Placental epithelial cell (primary cell): ENCODE results near the gene CHRNE. TPM values are rescaled to one million over a fixed set of nuclear protein-coding genes. Genes with fewer than 3 reads are reported as not detected.

ENCODE experiments used
- total RNA-seq: library from RNA; depleted of rRNA; stranded (reverse); fragments of >200 nt; gene quantifications from 2 replicates; pipeline ENCODE4 v1.2.3, GENCODE V29; 2012

The CHRNE gene
- 0.87 and 1.6 TPM in 2 replicates for total RNA-seq

GRCh38 chr17:4903051-4903818 lies at the start of gene CHRNE:
CHRNE (minus strand) TSS chr17:4903098; CDS start chr17:4903063, 35 bp downstream.

DNA sequence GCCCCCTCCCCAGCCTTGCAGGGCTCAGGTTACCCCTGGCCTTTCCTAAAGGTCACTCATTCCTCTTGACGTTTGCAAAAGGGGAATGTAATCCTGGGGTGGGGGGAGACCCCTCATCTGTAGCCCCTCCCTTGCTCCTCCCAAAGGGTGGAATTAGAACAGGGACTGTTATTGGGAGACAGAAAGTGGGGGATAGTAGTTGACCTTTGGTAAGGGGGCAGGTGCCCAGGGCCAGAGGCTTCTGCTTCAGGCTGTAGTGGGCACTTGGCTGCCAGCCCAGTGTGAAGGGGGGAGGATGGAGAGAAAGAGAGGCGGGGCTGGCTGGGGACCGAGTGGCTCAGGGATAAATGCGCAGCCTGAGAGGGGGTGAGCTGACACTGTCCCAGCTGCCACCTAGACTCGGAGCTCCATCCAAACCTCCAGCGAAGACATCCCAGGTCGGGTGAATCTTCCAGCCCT lies 47.9 kb upstream of the CHRNE start, which contains the start of gene ENO3:
TSS of gene ENO3 (plus strand) at position 374 of the 459 bp plus-strand sequence. CDS start 711 bp downstream, outside the sequence.

GRCh38 chr17:4948166-4948930 lies 45.5 kb upstream of the CHRNE start, which contains the start of gene PFN1:
PFN1 (minus strand) TSS chr17:4948530; CDS start chr17:4948394, 136 bp downstream.

GRCh38 chr17:4939796-4940554 lies 37.1 kb upstream of the CHRNE start, which contains the start of the genes RNF167 and SLC25A11:
RNF167 (plus strand) TSS chr17:4940268; CDS start chr17:4940910, 642 bp downstream.
SLC25A11 (minus strand) TSS chr17:4940046; CDS start chr17:4939910, 136 bp downstream.

DNA sequence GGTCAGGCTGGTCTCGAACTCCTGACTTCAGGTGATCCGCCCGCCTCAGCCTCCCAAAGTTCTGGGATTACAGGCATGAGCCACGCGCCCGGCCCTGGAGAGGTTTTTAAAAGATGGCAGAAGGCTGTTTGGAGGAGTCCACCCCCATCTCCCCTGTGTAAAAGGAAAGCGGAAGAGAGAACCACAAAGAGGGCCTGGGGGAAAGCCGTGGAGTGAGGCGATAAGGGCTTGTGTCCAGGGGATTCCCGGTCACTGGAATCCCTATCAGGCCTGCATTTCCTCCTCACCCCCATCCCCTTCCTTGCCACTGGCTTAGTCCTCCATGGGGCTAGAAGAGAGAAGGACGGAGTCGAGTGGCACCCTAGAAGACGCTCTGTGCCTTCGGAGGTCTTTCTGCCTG lies 29.1 kb upstream of the CHRNE start, which contains the start of gene GP1BA:
TSS of gene GP1BA (plus strand) at position 315 of the 400 bp plus-strand sequence. CDS start 328 bp downstream, outside the sequence.

DNA sequence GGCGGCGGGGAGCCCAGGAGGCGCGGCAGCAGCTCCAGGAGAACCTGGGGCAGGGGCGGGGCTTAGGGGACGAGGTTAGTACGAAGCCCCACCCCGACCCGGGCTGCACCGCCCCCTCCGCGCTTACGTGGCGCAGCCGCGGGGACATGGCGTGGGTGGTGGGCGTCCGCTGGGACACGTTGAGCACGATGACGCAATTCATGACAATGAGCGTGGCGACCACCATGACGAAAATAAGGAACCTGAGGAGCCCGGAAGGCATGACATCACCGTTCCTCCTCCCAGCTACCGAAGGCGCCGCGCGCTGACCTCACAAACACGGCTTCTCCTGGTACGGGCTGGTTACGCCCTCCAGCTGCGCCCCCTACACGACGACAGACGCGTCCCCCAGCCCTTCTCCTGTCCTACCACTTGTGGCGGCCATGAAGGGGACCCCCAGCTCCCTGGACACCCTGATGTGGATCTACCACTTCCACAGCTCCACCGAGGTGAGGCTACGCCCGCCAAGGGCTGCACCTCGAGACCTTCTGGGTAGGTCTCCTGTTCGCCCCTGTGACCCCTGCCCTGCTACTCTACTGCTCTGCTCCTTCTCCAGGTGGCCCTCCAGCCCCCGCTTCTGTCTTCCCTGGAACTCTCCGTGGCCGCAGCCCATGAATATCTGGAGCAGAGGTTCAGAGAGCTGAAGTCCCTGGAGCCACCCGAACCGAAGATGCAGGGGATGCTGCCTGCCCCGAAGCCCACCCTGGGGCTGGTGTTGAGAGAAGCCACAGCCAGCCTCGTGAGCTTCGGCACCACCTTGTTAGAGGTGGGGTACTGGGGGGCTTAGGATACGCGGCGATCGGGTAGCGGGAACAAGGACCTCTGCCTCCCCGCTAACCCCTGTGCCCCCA lies 3.3 kb downstream of the CHRNE start, which contains the start of gene C17orf107:
TSS of gene C17orf107 (plus strand) at position 196 of the 890 bp plus-strand sequence. CDS start at position 423, 227 bp downstream.

Other genes starting within 250 kb of the CHRNE start
- gene PELP1, start 199.0 kb downstream of the CHRNE start, total RNA-seq: 19.2 and 46.0 TPM in 2 replicates
- 3.9 and 6.5 TPM in 2 replicates for gene ARRB2, start 192.5 kb downstream of the CHRNE start, total RNA-seq
- 15.5 and 19.2 TPM in 2 replicates for gene MED11, start 171.7 kb downstream of the CHRNE start, total RNA-seq
- under 0.01 TPM in 1 of 2 replicates, not detected in the other for gene ZMYND15, start 163.3 kb downstream of the CHRNE start, total RNA-seq
- 0.79 and 5.6 TPM in 2 replicates for gene CXCL16, start 163.2 kb downstream of the CHRNE start, total RNA-seq
- not detected in 2 replicates for gene TM4SF5, start 131.2 kb downstream of the CHRNE start, total RNA-seq
- 0.33 TPM in 1 of 2 replicates, not detected in the other for gene VMO1, start 116.7 kb downstream of the CHRNE start, total RNA-seq
- gene GLTPD2, start 114.1 kb downstream of the CHRNE start, total RNA-seq: 0.79 TPM in 1 of 2 replicates, not detected in the other
- 78.5 and 282 TPM in 2 replicates for gene PSMB6, start 106.9 kb downstream of the CHRNE start, total RNA-seq
- gene PLD2, start 95.9 kb downstream of the CHRNE start, total RNA-seq: 54.9 and 100 TPM in 2 replicates
- gene MINK1, start 69.8 kb downstream of the CHRNE start, total RNA-seq: 69.8 and 90.7 TPM in 2 replicates
- 32.5 and 48.7 TPM in 2 replicates for gene C17orf107, start 3.6 kb downstream of the CHRNE start, total RNA-seq
- gene GP1BA, start 29.2 kb upstream of the CHRNE start, total RNA-seq: not detected in 2 replicates
- gene SLC25A11, start 36.9 kb upstream of the CHRNE start, total RNA-seq: 49.5 and 65.2 TPM in 2 replicates
- 38.5 and 60.9 TPM in 2 replicates for gene RNF167, start 37.2 kb upstream of the CHRNE start, total RNA-seq
- gene PFN1, start 45.4 kb upstream of the CHRNE start, total RNA-seq: 275 and 588 TPM in 2 replicates
- 3.7 and 8.2 TPM in 2 replicates for gene ENO3, start 48.0 kb upstream of the CHRNE start, total RNA-seq
- 34.9 and 68.7 TPM in 2 replicates for gene SPAG7, start 64.7 kb upstream of the CHRNE start, total RNA-seq
- gene CAMTA2, start 84.6 kb upstream of the CHRNE start, total RNA-seq: 10.2 and 12.5 TPM in 2 replicates
- gene INCA1, start 94.4 kb upstream of the CHRNE start, total RNA-seq: 0.43 and 1.6 TPM in 2 replicates
- gene KIF1C, start 94.9 kb upstream of the CHRNE start, total RNA-seq: 40.8 and 63.3 TPM in 2 replicates
- 0.33 TPM in 1 of 2 replicates, not detected in the other for gene SLC52A1, start 132.3 kb upstream of the CHRNE start, total RNA-seq
- gene ZFP3, start 175.4 kb upstream of the CHRNE start, total RNA-seq: 3.1 and 4.4 TPM in 2 replicates
- 3.4 and 12.6 TPM in 2 replicates for gene ZNF232, start 208.8 kb upstream of the CHRNE start, total RNA-seq
- gene USP6, start 212.9 kb upstream of the CHRNE start, total RNA-seq: 0.11 and 6.7 TPM in 2 replicates